Fibroblast of skin of abdomen (primary cell): ENCODE measurements around the gene CDCA4.
"Not testable (repeated sequence)": the region's sequence is repeated elsewhere in the genome, so short reads cannot be mapped to it uniquely, and the experiment has no call there.

Source experiments
- DNase-seq: peaks from one replicate; pipeline ENCODE4 v3.0.0-alpha.2; 2013

CDCA4 gene

DNA sequence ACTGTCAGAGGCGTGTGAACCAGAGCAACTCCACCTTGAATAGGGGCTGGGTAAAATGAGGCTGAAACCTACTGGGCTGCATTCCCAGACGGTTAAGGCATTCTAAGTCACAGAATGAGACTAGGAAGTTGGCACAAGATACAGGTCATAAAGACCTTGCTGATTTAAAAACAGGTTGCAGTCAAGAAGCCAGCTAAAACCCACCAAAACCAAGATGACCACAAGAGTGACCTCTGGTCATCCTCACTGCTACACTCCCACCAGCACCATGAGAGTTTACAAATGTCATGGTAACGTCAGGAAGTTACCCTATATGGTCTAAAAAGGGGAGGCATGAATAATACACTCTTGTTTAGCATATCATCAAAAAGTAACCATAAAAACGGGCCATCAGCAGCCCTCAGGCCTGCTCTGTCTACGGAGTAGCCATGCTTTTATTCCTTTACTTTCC, 11.6 kb upstream of the CDCA4 start:
- DNase-seq = not testable (repeated sequence)

DNA sequence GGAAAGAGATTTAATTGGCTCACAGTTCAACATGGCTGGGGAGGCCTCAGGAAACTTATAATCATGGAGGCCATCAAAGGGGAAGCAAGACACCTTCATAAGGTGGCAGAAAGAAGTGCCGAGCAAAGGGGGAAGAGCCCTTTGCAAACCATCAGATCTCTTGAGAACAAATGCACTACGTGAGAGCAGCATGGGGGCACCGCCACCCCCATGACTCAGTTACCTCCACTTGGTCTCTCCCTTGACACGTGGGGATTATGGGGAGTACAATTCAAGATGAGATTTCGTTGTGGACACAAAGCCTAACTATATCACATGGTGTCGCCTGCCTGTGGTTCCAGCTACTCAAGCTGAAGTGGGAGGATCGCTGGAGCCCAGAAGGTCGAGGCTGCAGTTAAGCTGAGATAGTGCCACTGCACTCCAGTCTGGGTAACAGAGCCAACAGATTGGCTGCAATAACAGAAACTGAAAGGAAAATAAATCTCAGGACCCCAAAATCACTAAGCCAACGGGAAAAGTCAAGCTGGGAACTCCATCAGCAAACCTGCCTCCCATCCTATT, 10.0 kb upstream of the CDCA4 start:
- no peak for DNase-seq

DNA sequence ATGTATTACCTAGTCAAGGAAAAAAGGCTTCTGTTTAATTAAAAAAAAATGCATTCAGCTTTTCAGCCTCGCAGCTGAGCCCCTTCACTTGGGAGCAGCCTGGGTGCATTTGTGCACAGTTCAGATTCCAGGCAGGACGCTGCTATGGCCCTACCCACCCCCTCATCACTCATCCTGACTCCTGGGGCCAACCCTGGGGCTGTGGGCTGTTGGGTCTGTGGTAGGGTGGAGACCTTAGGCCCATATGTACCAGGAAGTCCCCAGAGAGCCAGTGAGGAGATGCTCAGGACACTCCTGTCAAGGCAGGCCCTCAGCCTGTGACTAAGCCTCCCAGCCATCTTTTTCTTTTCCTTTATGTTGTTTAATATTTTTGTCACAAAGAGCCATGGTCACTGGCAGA, 9.3 kb upstream of the CDCA4 start:
- no peak for DNase-seq

DNA sequence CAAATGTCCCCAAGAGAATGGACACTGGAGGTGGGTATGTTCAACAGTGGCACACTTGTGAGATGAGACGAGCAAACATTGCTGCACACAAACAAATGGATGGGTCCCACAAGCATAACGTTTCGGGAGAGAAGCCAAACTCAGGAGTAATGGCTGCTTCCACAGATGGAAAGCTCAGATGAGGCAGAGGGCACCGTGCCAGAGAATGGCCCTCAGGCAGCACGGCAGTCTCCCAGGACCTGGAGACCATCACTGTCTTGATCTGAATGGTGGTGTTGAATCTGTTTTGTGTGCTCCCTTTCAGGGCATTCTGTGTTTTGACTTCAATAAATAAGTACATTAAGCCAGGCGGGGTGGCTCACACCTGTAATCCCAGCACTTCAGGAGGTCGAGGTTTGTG, 8.5 kb upstream of the CDCA4 start:
- no peak for DNase-seq

DNA sequence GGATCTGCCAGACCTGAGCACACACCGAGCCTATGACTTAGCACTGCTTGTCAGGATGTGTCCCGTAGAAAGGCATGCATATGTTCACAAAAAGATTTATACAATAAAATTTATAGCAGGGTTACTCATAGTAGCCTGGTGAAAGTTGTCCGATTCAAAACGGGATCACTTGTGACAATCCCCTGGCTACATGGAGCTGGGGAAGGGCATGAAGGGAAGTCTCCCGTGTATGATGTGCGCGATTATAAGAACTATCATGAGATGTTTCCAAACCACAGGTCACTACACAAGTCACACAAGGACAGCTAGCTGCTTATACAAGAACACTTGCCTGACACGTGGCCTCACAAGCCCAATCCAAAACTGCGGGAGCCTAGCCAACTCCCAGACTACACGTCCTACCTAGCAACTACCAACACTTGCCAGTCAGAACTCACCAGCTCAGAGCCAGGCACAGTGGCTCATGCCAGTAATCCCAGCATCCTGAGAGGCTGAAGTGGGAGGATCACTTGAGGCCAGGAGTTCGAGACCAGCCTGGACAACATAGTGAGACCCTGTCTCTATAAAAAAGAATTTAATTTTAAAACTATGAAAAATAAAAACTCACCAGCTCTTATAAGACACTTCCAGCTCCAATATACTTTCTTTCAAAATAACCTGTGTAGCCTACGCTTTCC, 7.5 kb upstream of the CDCA4 start:
- peak; percentile 52 for DNase-seq

DNA sequence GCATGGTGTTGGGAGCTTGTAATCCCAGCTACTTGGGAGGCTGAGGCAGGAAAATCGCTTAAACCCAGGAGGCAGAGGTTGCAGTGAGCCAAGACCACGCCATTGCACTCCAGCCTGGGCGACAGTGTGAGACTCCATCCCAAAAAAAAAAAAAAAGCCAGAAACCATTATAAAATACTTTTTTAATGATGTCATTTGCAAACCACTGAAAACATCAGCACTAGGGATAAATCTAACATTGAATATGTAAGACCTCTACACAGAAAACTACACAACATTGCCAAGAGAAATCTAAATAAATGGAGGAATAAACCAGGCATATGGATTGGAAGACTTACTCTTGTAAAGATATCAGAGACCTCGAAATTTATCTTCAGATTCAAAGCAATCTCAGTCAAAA, 6.8 kb upstream of the CDCA4 start:
- DNase-seq = peak; percentile 25

DNA sequence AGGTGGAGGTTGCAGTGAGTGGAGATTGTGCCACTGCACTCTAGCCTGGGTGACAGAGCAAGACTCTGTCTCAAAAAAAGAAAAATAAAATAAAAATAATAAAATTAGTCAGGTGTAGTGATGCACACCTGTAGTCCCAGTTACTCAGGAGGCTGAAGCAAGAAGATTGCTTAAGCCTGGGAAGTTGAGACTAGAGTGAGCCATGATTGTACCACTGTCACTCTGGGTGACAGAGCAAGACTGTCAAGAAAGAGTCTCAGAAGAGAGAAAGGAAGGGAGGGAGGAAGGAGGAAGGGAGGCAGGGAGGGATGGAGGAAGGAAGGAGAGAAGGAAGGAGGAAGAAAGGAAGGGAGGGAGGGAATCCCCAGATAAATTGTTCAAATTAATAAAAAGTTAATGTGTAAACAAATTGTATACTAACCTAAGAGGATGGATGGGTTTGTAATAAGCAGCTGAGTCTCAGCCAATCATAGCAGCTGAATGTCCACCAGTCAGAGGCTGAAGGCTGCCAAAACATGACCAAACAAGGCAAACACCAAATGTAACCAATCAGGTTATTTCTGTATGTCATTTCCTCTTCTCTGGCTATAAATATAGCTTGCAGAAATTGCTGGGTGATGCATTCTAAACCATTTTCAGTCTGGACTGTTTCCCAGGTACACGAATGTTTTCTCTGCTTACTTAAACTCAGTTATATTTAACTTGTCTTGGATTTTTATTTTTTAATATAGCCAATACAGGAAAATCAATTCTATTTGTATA, 6.1 kb upstream of the CDCA4 start:
- peak; percentile 49 for DNase-seq

DNA sequence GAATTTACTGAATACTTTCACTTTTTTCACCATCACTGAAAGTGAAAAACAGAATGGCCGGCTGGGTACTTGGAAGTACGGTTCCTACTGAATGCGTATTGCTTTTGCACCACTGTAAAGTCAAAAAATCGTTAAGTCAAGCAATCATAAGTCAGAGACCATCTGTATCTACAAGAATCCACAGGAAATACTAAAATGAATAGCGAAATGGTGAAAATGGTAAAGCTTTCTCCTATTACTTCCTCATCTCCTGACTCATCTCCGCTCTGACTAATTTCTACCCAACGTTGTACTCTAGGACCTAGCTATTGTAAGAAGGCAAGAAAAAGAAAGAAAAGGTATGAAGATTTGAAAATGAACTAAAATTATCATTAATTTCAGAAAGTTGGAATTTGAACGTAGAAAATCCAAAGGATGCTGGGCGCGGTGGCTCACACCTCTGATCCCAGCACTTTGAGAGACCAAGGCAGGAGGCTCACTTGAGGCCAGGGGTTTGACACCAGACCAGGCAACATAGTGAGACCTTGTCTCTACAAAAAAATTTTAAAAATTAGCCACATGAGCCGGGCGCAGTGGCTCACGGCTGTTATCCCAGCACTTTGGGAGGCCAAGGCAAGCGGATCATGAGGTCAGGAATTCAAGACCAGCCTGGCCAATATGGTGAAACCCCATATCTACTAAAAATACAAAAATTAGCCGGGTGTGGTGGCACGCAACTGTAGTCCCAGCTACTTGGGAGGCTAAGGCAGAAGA, 5.3 kb upstream of the CDCA4 start:
- peak; percentile 56 for DNase-seq

DNA sequence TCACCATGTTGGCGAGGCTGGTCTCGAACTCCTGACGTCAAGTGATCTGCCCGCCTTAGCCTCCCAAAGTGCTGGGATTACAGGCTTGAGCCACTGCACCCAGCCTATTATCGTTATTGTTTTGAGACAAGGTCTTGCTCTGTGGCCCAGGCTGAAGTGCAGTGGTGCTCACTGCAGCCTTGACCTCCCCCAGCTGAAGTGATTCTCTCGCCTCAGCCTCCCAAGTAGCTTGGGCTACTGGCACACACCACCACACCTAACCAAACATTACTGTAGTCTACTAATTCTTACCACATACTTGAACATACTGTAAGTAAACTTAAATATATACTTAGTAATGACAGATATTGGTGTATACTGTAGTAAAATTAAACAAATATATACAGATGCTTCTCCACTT, 4.5 kb upstream of the CDCA4 start:
- DNase-seq = no peak

DNA sequence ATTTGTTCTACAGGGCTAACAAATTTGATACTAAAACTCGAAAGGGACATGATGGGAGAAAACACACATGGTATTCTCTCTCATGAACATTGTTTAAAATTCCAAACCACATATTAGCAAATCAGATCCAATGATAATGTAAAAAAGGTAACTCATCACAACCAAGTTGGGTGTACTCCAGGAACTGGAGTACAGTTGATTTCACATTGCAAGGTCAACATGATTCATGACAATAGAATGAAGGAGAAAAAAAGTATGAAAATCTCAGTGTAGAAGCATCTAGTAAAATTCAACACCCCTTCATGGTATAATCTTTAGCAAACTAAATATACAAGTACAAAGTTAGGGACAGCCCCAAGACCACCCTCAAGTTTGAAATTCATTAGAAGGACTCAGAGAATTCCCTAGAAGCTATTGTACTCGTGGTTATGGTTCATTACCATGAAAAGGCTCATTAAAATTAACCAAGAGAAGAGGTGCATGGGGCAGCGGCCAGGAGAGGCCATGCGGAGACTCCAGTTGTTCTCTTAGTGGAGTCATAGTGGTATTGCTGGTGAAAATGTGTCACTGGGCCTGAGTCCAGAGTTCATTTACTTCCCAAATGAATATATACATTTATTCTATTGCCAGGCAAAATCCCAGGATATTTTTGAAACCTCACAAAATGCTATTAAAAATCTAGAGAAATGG, 3.1 kb upstream of the CDCA4 start:
- peak; percentile 70 for DNase-seq

DNA sequence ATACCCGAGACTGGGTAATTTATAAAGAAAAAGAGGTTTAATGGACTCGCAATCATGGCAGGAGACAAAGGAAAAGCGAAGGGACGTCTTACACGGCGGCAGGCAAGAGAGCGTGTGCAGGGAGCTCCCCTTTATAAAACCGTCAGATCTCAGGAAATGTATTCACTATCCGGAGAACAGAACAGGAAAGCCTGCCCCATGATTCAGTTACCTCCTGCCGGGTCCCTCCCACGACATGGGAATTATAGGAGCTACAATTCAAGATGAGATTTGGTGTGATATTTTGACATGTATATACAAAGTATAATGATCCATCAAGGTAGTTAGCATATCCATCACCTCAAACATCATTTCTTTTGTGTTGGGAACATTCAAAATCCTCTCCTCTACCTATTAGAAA, 2.3 kb upstream of the CDCA4 start:
- no peak for DNase-seq

DNA sequence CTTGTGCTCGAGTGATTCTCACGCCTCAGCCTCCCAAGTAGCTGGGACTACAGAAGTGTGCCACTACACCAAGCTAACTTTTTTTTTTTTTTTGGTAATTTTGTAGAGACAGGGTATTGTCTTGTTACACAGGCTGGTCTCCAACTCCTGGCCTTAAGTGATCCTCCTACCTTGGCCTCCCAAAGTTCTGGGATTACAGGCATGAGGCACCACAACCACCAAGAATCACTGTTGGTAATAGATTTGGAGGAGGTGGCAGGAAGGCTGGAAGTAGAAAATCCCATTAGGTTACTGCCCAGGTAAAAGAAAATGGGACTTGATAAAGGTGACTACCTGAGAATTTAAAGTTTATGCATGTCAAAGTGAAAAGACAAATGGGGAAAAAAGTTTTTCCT, 1.4 kb upstream of the CDCA4 start:
- DNase-seq = no peak

DNA sequence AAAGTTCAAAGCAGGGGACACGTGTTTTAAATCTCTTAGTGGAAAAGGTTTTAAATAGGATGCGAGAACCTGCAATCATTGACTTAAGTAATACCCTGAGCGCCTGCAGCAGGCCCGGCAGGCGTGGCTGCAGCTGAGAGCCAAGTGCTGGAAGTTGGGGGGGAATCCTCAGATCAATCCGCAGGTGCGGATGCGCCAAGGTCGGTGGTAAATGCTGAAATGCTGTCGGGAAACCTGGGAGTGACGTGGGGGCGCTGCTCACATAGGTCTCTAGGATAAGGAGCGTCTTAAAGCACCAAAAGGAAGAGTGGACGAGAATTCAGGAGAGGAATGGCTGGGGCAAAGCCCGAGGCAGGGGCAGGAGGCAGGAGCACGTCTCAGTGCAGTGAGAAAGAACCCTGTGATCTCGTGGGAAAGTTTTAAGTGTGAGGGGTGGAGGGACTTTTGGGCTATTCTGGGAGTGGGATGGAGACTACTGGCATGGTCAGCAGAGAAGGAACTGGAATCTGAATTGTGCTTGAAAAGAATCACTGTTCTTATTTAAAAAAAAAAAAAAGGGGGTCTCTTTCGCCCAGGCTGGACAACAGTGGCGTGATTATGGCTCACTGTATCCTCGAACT, 883 bp upstream of the CDCA4 start:
- peak; percentile 44 for DNase-seq

DNA sequence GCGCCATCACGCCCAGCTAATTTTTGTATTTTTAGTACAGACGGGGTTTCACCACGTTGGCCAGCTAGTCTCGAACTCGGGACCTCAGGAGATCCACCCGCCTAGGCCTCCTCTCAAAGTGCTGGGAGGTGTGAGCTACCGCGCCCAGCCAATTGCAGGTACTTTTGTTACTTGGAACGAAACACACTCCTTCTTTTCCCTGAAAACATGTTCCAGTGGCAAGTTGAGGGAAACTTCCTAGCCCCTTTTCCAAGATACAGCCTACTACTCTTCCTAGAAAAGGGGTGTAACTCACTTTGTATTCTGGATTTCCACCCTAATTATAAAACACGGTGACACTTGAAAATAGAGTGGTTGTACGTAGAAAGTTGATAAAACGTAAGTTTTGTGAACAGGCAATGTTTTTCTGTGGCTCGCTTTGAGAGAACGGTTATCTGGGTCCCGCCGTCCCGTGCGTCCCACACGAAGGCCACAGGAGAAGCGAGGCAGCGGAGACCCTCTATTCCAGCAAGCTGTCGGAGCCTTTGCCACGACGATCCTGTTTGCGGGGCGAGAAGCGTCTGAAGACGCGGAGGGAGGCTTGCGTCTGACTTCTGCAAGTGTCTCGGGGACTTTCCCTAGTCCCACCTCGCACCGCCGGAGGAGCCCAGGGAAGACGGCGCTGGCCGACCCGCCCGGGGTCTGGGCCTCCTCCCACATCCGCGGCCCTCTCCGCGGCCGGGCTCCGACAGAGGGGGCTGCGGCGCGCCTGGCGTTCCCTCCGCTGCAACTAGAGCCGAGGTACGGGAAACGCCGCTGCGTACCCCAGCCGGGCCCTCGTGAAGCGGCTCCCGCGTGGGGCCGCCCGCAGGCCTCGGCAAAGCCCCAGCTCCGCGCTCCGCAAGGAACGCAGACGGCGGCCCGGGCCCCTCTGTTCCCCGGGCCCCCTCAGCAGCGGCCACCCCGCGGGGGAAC, 745 bp downstream of the CDCA4 start:
- peak; percentile 26 for DNase-seq

DNA sequence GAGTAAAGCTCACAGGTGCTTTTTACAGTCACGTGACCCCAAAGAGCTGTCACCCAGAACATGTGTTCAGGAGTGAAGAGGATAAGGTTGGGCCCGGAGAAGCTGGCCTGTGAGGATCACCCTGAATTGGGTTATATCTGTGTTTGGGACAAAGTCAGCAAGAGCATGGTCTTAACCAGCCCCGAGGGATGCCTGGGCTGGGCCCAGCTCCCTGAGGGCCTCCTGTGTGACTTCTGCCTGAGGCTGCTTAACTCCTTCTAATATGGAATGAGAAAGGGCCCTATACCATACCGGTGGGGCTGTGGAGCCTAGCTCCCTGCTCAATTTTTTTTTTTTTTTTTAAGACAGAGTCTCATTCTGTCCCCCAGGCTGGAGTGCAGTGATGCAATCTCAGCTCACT, 2.5 kb downstream of the CDCA4 start:
- DNase-seq = no peak

DNA sequence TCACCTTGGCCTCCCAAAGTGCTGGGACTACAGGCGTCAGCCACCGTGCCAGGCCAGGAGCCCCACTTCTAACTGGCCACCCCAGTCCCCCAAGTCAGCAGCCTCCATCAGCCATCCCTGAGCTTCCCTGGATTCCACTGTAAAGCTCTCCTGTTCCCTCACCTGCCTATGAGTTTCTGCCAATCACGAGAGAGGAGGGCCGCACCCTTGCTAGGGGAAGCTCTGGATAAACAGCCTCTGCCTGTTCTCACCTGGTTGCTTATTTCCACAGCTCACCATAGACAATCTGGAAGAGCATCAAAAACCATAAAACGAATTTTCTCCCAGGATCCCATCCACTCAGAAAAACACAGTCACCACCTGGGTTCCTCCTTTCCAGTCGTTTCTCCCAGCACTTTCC, 5.0 kb downstream of the CDCA4 start:
- DNase-seq = no peak

DNA sequence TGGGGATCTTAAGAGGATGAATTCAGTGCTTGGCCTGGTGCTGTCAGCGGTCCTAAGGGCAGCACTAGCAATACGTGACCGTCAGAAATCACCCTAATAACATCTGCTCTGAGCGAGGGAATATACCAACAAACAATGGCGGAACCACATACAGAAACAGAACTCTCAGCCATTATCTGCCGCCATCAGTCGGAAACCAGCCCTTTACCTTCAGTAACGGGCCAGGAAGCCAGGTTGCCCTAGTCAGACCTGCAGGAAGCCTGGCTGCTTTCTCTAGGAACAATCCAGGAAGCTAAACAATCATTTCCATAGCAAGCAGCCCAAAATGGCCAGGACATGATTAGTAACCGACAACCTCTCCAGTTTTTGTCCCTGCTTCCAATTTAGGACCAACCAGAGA, 5.6 kb downstream of the CDCA4 start:
- no peak for DNase-seq

DNA sequence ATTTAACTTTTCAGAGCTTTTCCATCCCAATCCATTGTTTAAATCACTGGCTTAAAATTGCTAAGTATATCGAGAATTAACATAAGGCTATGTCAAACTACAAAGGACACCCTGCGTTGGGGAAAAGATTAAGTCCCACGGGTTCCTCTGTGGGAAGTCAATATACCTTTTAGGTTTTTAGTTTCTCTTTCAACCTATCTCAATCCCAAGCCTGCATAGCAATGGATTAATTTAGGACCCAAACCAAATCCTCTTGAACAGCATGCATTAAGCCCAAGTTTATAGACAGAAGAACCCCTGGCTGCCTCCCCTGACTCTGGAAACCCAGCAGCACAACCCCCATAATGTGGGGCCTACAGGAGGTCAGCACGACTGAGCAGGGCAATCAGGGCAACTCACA, 6.3 kb downstream of the CDCA4 start:
- DNase-seq = no peak

DNA sequence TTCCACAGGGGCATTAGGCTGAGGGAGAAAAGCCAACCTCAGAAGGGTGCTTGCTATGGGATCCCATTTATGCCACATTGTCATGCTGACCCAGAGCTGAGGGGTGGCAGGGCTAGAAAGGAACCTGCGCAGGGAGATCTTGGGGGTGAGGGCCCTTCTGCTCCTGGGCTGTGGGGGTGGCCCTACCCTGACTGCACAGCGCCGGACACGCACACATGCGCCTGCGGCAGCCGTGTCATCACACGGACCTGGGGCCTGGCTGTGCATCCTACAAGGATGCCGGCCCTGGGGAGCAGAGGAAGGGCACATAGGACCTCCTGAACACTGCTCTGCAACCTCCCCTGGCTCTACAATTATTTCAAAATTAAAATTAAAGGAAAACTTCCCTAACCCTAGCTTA, 6.9 kb downstream of the CDCA4 start:
- DNase-seq = no peak

DNA sequence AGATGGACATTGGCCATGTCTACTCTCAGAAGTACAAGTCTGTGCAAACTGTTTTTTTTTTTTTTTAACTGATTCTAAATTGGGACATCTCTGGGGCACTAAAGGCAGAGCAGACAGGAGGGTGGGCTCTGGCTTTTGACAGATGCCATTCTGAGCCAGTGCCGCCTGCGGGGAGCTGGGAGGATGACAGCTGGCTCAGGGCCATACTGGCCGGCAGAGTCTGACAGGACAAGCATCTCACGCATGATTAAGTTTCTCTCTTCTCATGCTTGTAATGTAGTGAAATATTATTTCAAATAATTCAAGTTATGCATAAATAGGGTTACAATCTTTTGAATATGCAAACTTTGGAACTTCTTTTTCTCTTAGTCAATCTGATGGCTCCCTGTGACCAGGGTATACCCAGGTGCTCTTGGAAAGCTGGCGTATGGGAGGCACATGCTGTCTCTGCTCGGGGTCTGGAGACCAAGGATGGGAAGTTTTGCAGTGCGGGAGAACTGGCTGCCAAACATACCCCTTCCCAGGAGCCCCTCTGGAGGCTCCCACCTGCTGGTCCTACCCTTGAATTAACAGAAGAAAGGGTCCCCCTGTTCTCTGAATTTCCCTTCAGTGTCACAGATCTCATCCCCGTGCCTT, 7.6 kb downstream of the CDCA4 start:
- DNase-seq = no peak
